Fibroblast of peridontal ligament (primary cell): ENCODE data around the gene TMEM175.

Experiments used
- DNase-seq: peaks from one replicate; pipeline ENCODE4 v3.0.0-alpha.2; 2010; ENCODE audit errors: extremely low read depth

Gene TMEM175

DNA sequence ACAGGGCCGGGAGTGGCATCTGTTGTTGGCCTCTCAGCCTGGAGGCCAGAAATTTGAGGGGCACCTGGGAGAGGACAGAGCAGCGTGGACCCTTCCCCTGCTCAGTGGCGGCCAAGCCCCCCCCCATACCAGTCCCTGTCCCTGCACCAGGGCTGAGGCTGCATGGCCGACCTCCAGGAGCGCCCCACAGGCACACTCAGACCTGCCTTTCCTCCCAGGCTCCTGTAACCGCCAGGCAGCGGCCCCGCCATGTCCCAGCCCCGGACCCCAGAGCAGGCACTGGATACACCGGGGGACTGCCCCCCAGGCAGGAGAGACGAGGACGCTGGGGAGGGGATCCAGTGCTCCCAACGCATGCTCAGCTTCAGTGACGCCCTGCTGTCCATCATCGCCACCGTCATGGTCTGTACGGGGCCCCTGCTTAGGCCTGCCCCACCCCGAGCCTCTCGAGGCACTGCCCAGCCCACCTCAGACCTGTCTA is 15.3 kb downstream of the TMEM175 start:
- no peak for DNase-seq

DNA sequence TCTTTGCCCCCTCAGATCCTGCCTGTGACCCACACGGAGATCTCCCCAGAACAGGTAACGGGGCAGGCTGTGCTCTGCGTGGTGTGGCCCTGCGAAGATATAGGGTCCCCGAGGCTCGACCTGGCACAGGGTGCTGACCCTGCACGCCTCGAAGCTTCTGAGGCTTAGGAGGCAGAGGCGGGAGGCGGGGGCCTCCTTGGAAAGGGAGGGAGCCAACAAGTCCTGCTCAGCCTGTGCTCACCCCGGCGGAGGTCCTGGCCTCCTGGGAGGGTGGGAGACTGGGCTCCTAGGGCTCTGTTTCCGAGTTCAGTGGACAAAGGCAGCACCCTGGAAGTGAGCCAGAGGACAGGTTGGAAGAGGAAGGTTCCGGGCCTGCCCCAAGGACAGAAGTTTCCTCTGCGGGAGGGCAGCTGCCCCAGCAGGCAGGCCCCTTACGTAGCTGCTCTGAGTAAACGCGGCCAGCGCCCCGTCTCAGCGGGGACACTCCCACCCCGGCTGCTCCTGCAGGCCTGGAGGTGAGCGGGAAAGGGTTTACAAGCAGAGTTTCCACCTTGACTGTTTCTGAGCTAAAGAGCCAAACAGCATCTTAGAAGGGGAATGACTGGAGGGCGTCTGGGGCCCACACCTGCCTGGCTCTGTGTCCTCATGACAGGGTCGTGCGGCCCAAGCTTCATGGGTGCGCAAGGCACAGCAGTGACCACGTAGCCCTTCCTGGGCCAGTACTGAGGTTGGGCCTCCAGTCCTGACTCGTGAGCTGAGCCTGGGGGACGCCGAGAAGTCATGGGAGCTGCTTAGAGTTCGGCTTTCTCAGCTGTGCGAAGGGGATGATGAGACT is 16.1 kb downstream of the TMEM175 start:
- DNase-seq, result no peak

DNA sequence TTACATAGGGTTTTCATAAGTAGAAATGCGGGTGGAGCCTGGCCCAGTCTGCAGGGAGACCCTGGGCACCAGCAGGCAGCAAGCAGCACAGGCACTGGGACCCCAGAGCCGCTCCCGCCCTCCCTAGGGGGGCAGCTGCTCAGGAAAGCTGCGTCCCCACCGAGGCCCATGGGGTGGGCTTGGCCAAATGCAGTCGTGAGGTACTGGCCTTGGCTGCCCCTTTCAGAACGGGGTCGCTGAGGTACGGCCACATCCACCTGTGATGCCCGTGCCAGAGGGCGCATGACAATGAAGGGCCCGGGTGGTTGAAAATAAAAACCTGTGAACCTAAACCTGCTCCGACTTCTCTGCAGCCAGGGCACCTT is 16.7 kb downstream of the TMEM175 start:
- no peak for DNase-seq

DNA sequence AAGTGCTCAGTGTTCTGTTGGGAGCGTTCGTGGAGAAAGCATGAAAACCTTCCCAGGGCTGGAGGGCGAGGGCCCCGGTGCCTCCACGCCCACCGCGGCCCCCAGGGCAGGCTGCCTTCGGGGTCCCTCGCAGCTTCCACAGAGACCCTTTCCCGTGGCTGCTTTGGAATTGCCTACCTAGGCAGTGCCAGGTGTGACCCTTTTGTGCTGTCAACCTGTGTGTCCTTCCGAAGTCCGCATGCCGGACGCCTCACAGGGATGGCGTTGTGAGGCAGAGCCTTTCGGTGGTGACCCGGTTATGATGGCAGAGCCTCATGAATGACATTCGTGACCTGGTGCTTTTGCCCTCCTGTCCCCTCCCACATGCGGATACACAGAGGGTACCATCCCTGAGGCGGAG is 17.4 kb downstream of the TMEM175 start:
- DNase-seq, result no peak

DNA sequence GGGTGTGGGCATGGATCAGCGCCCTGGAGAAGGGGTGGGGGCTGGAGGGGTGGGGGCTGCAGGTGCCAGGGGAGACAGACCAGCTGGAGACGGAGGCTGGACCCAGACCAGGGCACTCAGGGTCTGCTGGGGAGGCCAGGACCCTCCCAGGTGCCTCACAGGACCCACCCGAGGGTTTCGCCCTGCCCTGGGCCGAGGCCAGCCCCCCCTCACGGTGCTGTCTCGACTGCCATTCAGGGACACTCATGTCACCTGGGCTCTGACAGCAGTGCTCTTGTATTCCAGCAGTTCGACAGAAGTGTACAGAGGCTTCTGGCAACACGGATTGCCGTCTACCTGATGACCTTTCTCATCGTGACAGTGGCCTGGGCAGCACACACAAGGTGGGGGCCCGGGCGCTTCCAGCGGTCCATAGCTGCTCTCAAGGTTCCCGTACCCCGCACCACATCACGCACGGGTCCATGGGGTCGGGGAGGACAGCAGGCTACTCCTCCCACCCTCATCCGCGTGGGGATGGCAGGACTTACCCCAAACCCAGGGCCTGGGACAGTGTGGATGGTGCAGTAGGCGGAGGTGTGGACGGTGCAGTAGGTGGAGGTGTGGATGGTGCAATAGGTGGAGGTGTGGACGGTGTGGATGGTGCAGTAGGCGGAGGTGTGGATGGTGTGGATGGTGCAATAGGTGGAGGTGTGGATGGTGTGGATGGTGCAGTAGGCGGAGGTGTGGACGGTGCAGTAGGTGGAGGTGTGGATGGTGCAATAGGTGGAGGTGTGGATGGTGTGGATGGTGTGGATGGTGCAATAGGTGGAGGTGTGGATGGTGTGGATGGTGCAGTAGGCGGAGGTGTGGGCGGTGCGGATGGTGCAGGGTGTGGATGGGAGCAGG is 18.1 kb downstream of the TMEM175 start:
- no peak for DNase-seq

DNA sequence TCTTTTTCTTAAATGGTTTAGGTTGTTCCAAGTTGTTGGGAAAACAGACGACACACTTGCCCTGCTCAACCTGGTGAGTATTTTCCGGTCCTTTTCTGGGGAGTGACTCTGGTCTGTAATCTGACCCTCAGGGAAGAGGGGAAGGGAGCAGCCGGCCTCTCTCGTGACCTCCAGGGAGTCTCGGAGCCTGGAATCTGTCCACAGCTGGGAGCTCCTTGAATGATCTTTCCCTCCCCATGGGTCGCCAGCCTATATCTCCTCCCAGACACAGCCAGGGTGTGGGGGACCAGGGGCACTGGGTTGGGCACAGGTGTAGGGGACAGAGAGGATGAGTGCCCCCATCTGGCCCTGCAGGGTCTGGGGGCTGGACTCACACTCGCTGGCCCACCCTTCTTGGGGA is 18.9 kb downstream of the TMEM175 start:
- DNase-seq, result no peak

DNA sequence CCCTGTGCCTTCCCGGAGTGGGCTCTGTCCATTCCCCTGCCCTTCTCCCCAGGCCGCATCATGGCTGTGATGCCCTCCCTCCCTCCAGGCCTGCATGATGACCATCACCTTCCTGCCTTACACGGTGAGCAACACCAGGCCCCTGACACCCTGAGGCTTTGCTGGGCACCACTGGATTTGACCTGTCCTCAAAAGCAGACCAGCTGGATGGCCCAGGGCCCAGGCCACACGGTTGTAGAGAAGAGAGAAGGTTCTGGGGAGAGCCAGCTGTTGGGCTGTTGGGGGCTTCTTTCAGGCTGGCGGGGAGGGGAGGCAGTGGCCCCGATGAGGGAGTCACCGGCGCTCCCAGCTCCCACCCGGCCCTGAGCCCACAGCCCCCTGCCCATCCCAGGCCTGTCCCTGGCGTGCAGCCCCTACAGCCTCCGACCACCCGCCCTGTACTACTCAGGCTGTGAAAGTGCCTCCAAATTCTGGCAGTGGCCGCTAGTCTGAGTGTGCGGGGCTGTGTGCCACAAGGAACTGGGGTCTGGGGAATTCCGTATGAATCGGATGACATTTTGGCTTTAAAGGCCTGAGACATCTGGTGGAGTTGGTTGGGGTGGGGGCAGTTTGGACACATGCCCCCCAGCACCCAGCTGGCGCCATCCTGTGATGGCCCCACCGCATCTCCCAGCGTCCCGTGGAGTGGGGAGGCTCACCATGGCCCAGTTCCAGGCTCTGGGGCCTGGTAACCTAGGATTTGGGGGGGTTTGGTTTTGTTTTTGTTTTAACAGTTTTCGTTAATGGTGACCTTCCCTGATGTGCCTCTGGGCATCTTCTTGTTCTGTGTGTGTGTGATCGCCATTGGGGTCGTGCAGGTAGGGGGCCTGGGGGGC is 19.6 kb downstream of the TMEM175 start:
- no peak for DNase-seq

DNA sequence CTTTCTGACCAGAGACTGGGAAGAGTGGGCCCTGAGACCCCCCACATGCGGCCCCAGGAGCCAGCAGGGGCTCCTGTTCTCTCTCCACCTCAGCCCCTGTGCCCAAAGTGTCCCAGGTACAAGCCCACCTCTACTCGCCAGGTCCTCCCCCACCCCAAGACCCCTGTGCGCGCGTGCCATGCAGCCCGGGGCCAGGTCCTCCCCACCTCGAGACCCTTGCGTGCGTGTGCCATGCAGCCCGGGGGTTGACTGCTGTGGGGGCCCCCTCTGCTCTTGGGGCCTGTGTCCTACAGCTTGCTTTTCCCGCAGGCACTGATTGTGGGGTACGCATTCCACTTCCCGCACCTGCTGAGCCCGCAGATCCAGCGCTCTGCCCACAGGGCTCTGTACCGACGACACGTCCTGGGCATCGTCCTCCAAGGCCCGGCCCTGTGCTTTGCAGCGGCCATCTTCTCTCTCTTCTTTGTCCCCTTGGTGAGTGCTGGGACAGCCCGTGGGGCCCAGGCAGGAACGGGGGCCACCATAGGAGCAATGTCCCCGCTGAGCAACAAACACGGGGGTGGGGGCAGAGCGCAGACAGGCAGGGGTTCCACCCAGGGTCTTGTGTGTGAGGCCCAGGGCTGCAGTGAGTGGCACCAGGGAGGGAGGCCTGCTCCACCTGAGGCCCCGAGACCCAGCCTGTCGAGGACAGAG is 20.8 kb downstream of the TMEM175 start:
- no peak for DNase-seq

DNA sequence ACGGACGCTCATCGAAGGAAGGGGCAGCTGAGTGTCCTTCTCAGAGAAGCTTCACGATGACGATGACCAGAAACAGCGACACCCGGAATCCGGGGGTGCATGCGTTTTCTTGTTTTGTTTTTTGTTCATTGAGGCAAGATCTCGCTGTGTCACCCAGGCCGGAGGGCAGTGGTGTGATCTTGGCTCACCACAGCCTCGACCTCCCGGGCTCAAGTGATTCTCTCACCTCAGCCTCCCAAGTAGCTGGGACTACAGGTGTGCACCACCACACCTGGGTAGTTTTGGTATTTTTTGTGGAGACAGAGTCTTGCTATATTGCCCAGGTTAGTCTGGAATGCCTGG is 21.3 kb downstream of the TMEM175 start:
- DNase-seq, result no peak

DNA sequence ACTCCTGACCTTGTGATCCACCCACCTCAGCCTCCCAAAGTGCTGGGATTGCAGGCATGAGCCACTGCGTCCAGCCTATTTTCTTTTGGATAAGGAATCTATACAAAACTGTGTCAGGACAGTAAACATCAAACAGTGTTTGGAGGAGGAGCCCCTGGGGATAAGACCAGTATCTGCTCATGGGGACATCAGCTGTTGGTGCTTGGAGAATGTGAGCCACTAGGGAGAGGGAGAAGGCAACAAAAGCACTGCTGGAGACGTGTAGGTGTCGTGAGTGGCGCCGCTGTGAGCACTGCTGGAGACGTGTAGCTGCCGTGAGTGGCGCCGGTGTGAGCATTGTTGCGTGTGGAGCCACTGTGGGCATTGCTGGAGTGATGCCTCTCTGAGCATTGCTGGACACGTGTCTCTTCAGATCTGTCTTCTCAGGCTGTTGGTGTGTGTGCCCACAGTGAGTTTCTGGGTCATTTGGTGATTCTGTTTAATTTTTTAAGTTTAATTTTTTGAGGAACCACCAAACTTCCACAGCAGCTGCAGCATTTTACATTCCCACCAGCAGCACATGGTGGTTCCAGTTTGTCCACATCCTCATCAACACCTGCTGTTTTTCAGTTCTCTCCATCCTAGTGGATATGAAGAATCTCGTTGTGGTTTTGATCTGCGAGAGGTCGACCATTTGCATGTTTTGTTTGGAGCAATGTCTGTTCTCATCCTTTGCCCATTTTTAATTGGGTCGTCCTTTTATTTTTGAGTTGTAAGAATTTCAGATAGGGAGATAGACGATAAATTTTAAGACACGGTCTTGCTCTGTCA is 22.2 kb downstream of the TMEM175 start:
- no peak for DNase-seq

DNA sequence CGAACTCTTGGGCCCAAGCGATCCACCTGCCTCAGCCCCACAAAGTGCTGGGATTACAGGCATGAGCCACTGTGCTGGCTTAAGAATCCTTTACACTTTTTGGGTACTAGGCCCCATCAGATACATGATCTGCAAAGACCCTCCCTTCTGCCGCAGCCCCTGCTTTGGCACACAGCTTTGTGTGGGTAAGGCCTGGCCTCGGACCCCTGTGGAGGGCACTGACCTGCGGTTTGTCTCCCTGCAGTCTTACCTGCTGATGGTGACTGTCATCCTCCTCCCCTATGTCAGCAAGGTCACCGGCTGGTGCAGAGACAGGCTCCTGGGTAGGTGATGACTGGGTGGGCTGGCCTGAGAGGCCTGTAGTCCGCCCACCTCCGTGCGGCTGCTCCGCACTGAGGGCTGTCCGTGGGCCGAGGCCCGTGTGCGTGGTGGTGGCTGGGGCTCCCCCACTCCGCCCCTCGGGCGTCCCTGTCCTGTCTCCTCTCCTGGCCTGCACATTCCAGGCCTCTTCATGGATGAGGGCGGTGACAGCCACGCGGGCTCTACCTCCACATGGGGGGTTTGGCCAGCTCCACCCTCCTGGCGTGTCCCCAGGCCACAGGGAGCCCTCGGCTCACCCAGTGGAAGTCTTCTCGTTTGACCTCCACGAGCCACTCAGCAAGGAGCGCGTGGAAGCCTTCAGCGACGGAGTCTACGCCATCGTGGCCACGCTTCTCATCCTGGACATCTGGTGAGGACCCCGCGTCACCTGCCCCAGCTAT is 23.1 kb downstream of the TMEM175 start:
- DNase-seq, result no peak

DNA sequence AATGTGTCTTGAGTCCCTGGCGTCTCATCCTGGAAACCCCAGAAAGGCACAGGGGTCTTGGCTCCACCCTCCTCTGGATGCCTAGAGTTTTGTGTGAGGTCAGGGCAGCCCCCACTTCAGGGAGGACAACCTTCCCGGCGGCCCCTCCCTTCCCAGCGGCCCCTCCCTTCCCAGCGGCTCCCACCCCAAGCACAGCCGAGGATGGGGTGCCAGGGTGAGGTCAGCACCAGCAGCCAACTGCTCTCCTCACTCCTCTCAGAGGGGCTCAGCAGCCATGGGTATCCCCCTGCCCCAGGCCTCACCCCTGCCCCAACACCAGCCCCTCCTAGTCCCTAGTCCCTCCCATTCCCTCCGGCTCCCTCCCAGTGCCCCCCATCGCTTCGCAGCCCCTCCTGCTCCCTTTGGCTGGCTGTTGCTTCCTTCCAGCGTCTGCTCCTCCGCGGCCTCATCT is 23.7 kb downstream of the TMEM175 start:
- no peak for DNase-seq

DNA sequence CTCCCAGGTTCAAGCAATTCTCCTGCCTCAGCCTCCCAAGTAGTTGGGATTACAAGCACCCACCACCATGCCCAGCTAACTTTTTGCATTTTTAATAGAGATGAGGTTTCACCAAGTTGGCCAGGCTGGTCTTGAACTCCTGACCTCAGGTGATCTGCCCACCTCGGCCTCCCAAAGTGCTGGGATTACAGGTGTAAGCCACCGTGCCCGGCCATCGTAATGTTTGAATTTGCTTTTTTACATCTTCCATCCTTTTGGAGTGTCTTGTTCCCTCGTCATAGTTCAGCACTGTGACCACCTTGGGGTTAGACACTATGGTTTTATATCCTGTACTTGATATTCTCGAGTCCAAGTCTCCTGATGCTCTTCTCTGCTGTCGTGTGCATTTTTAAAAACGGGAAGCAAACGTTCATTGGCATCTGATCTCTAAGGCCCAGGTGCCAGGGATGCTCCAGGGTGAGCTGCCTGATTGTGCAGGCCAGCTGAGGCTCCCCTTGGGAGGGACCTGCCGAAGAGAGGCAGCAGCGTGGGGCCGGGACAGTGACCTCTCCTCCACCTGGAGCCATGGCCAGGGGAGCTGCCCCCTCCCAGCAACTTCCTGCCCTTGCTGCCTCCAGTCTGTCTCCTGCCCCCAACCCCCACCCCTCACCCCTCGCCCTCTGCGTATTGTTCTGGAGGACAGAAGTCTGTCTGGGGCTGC is 24.4 kb downstream of the TMEM175 start:
- no peak for DNase-seq

DNA sequence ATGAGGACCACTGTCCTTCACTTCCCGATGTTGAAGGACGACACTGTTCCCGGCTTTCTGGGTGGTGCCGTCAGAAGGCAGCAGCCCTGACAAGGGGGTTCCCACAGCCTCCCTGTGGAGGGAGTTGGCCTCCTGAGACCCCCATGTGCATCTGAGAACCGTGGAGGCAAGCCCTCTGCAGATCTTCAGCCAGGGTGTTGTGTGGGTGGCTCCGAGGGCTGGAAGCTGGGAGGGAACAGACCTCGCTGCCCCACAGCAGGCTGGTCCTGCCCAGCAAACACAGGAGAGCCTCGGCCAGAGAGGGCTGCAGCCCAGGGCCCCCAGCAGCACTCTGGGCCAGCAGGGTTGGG is 24.9 kb downstream of the TMEM175 start:
- no peak for DNase-seq

DNA sequence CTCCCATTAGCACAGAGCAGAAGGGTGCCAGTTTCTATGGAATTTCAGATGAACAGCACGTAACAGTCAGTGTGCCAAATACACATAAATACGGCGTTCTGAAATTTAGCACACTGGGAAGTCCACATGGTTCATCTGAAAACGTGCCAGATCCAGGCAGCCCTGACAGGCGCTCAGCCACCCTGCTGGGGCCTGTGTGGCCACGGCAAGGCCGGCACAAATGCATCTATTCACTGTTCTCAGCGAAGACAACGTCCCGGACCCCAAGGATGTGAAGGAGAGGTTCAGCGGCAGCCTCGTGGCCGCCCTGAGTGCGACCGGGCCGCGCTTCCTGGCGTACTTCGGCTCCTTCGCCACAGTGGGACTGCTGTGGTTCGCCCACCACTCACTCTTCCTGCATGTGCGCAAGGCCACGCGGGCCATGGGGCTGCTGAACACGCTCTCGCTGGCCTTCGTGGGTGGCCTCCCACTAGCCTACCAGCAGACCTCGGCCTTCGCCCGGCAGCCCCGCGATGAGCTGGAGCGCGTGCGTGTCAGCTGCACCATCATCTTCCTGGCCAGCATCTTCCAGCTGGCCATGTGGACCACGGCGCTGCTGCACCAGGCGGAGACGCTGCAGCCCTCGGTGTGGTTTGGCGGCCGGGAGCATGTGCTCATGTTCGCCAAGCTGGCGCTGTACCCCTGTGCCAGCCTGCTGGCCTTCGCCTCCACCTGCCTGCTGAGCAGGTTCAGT is 25.5 kb downstream of the TMEM175 start:
- no peak for DNase-seq

DNA sequence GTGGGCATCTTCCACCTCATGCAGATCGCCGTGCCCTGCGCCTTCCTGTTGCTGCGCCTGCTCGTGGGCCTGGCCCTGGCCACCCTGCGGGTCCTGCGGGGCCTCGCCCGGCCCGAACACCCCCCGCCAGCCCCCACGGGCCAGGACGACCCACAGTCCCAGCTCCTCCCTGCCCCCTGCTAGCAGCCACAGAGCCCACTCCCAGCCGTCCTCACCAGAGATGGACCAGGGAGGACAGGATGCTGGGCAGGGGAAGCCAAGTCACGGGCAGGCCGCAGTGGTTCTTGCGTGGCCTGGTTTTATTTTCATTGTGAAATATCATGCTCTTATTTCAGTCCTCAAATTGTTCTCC is 26.0 kb downstream of the TMEM175 start:
- no peak for DNase-seq

DNA sequence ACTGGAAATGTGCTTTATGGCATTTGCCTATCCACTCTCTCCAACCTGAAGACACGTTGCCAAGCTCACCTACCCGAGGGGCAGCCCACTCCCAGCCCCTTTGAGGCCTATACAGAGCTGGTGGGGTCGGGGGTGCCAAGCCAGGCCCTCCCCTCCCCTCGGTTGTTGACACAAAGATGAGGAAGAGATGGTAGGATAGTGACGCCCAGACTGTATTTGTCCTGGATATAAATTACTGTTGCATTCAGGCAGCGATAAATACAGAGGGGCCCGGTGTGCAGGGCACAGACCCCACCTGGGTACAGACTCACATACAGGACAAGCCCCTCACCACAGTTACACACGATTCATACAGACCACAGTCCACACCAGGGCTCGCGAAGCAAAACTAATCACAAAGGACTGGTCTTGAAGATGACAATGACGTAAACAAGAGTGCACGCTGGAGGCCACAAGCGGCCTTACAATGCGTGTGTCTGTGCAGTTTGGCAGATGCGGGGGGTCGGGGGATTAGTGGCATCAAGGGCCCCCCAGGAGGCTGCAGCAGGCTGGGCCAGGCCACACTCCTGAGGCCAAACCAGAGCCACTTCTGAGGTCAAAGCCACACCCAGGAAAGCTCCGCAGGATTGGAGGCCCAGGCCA is 26.6 kb downstream of the TMEM175 start:
- no peak for DNase-seq
